CD1c-positive myeloid dendritic cell (primary cell): ENCODE measurements around the gene LYPLA2.

Source experiments
- DNase-seq: peaks from one replicate; pipeline ENCODE4 v3.0.0-alpha.2; 2016; ENCODE audit errors: extremely low spot score

Gene LYPLA2

DNA sequence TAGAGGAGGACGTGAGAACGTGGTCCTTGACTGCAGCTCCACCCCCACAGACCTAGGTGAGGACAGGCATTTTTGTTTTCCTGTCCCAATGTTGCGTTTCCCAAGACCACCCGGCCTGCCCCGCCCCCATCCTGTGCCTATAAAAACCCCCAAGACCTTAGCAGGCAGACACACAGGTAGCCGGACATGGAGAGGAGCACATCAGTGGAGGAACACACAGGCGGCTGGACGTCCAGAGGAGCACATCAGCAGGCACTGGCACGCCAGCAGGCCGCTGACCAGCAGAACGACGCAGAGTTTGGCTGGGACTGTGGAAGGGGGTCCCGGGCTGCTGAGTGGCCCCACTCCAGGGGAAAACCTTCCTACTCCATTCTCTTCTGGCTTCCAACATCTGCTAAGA, 47.0 kb downstream of the LYPLA2 start:
- DNase-seq: no peak

DNA sequence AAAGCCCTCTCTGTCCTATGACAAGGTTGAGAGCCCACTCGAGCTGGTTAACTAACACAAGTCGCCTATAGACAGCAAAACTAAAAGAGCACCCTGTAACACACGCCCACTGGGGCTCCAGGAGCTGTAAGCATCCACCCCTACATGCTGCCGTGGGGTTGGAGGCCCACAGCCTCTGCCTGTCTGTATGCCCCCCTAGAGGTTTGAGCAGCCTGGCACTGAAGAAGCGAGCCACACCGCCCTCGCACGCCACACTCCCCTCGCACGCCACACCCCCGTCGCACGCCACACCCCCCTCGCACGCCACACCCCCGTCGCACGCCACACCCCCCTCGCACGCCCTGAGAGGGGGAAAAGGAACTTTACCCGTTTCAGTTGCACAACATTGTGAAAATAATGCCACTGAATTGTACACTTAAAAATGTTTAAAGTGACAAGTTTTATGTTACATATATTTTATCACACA, 47.5 kb downstream of the LYPLA2 start:
- DNase-seq: peak; percentile 86

DNA sequence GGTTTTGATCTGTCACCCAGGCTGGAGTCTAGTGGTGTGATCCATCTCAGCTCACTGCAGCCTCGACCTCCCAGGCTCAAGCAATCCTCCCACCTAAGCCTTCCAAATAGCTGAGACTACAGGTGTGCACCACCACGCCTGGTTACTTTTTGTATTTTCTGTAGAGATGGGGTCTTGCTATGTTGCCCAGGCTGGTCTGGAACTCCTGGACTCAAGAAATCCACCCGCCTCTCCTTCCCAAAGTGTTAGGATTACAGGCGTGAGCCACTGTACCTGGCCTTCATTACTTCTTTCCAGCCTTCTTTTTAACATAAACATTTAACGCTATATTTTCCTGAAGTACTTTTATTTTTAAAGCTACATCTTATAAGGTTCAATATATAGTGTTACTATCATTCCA, 52.7 kb downstream of the LYPLA2 start:
- DNase-seq: no peak
